Activated CD4-positive, alpha-beta T cell treated with anti-CD3 and anti-CD28 coated beads for 24 hours (primary cell): ENCODE measurements around the gene LDB2.

Experiments used
- DNase-seq, 2 donors: peaks; one replicate each; pipeline ENCODE4 v3.0.0-alpha.2; 2020; ENCODE audit warnings: low read depth in 2 of 2

Gene LDB2

GRCh38 chr4:16685536-16685935 lies 212.9 kb downstream of the LDB2 start:
- DNase-seq = no peak

DNA sequence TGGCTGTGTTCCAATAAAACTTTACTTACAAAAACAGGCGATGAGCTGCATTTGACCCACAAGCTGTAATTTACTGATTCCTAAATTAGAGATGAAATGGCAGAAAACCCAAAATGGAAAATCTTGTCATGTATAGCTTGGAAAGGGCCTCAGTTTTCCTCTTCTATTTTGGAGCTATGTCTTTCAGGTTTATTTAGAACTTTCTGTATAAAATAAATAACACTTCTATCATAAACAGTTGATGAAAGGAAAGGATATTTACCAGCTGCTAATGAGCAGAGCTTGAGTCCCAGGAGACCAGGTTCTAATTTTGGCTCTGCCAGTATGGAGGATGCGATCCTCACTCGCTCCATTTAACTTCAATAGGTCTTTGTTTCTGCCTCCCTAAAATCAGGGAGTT lies 213.5 kb downstream of the LDB2 start:
- no peak for DNase-seq

DNA sequence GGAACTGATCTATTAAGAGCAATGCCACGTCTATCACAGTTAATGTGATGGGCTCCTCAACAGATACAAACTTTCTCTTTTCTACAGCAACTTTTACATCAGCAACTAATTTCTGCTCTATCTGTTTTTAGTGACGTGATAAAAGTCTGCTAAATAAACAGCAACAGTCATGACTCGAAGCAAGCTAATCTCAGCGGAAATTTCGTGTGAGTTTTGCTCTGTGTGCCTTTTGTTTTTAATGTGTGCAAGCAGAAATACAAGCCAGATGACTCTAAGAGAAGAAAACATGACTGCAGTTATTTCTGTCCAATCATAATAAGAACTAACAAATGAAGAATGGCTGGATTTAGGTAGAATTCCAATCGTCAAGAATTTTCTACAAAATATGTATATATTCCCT lies 214.3 kb downstream of the LDB2 start:
- DNase-seq = no peak

DNA sequence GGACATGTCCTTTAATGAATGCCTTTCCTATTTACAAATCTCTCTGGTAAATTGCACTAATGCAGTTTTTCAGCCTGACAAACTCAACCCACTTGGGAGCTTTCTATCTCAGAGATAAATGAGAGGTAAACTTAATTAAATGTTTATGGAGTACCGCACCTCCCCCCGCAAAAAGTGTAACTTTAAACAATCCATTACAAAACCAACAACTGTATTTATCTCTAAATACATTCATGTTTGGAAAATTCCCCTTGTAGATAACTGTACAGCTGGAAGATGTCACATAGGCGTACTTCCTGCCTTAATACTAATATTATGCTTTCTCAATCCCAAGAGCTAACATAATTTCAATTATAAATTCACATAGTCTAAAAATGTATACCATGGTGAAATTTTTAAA lies 215.5 kb downstream of the LDB2 start:
- DNase-seq = no peak

- DNase-seq = no peak
These were observed 221.2 kb downstream of the LDB2 start for GRCh38 chr4:16677001-16677944.

- DNase-seq = no peak
These were observed 222.1 kb downstream of the LDB2 start for GRCh38 chr4:16676230-16676770.

DNA sequence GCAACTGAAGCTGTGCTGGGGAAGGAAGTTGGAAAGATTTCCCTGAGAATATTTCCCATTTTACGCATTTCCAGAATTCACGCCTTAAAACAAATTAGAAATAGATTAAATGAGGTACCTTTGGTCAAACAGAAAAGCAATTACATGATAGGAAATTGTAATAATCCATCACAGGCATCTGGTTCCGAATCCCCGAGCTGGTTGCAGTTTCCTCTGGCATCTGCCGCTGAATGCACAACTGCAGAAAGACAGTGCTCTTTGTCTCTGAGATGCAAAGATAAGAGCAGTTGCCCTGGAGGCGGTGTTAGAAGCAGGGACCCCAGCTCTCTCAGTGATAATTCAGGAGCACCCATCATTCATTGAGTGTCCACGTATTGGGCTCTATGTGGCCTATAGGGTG lies 224.4 kb downstream of the LDB2 start:
- DNase-seq = no peak

- DNase-seq = no peak
These were observed 226.0 kb downstream of the LDB2 start for GRCh38 chr4:16672421-16672820.

DNA sequence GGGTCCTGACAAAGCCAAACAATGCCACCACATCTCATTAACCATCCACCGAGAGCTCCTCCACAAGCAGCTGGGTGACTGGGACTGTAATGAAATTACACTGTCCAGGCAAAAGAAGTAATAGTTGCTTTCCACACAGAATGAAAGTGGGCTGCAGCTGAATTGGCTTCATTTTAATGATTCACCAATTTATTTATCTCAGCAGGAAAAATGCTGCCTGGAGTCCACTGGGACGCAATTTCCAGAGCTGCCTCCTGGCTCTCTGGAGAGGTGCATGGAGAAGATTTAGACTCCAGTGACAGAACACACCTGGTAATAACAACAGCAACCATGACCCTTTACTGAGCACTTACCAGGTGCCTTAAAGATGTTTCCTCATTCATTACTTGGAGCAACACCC lies 226.7 kb downstream of the LDB2 start:
- no peak for DNase-seq

DNA sequence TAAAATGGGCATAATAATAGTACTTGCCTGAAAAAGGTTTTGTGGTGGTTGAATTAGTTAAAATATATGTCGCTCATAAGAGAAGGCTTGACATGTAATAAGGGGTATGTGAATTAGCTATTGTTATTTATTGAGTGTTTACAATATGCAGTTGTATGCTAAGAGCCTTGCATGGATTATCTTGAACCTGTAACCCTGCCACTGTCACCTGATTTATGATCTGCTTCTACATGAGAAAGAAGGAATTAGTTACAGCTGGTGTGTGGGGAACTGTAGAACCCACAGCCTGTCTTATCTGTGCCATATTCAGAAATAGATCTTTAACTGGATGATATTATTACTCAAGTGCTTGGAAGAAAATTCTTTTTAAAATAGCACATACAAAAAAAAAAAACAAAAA lies 227.7 kb downstream of the LDB2 start:
- DNase-seq = no peak

DNA sequence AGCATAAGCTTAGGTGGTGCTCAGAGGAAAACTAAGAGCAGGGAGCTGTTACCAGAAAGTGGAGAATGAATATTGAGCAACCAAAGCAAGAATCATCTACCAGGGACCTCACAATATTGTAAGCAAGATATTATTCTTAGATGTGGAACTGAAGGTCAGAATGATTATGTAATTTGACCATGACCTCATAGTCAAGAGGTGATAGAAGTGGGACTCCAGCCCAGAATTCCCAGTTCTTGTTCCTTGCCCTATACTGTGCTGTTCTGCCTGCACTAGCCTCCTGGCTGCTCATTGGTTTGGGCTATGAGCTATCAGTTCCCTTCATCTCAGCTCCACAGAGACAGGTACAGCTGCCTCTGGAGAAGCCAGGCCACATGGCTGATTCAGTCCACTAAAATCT lies 229.4 kb downstream of the LDB2 start:
- DNase-seq = no peak

- DNase-seq = no peak
These were observed 230.0 kb downstream of the LDB2 start for GRCh38 chr4:16668488-16668887.

- no peak for DNase-seq
These were observed 231.0 kb downstream of the LDB2 start for GRCh38 chr4:16667464-16667863.

DNA sequence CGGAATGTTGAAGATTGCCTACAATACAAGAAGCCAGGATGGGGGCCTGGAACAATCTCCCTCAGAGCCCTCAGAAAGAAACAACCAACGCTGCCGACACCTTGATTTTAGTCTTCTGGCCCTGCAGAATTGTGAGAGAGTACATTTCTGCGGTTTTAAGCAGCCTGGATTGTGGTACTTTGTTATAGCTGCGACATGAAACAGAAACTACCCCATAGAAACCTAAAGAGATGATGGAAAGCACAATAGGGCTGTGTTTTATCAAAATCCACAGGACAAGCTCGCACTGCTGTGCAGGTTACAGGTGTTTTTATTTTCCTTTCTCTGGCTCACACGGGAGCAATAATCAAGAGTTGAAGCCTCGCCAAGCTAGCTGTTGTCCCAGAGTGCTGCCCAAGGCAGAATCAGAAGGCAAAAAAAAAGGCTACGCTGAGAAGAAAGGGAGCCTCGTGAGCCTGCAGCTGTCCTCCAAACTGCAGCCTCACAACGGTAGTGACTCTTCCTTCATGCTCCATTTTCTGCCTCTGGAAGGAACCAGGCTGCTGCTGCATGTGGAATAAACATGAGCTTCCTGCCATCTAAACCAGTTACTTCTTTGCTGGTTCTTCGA lies 232.4 kb downstream of the LDB2 start:
- no peak for DNase-seq

DNA sequence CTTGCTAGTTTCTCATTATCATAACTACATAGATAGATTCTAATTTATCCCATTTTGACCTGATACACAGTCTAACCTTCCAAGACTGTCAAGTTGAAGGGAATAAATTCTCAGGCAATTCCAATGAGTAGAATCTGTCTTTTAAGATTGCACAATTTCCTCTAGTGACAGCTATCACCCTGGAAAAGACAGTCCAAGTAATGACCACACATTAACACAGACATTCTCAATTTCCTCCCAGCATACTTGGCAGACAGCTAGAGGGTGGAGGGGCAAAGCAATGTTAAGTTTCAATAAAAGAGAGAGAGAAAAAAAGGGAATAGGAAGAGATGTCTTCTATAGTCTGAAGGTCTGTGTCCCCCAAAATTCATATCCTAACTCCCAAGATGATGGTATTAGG lies 234.7 kb downstream of the LDB2 start:
- no peak for DNase-seq

GRCh38 chr4:16663307-16663706 lies 235.1 kb downstream of the LDB2 start:
- DNase-seq = no peak

DNA sequence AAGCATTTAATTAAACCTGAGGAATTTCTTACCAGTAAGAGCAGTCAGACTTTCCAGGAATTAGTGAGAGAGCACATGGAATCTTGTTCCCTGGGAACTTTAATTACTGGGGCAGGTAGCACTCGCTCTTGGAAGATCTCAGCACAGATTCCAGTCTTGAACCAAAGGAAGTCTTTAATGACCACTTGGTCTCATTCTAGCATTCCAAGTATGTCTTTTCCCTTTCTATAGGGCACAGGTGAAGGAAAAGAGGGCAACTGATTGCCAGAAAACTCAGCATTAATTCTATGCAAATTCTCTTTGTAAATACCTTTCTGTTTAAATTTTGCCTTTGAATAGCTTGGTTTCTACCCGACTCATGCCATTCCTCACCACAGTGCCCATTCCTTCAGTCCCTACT lies 236.6 kb downstream of the LDB2 start:
- no peak for DNase-seq

- no peak for DNase-seq
These were observed 237.8 kb downstream of the LDB2 start for GRCh38 chr4:16660656-16661055.

GRCh38 chr4:16659694-16660093 lies 238.8 kb downstream of the LDB2 start:
- no peak for DNase-seq

DNA sequence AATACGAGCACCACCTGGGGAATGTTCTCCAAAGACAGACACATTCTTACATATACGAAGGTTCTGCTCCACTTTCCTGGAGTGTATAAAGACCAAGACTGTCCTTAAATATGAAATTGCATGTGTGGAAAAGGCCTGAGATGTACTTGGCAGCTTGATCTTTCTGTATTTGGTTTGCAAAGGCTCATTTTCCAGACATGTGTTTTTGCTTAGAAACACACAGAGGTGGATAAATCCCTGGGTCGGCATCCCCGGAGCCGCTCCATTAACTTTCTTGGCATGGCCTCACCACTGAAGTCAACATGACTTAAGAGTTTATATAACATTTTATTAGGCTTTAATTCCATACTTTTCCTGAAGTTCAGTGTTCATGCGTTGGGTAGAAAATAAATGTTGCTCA lies 239.4 kb downstream of the LDB2 start:
- no peak for DNase-seq

DNA sequence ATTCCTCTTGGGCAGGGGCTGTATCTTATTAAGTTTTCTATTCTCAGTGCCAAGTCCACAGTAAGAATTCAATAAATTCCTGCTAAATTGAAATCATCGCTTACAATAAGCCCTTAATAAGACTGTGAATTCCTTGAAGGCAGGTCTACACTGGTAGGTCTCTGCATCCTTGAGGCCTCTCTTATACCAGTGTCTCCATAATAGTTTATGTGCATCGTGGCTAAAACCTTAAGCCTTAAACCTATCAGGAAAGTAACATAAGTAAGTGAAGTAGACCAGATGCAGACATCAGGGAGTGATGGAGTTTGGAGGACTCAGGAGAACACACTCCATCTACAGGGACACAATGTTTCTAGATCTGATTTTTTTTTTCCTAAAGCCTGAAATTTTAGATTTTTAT lies 240.3 kb downstream of the LDB2 start:
- DNase-seq = no peak

DNA sequence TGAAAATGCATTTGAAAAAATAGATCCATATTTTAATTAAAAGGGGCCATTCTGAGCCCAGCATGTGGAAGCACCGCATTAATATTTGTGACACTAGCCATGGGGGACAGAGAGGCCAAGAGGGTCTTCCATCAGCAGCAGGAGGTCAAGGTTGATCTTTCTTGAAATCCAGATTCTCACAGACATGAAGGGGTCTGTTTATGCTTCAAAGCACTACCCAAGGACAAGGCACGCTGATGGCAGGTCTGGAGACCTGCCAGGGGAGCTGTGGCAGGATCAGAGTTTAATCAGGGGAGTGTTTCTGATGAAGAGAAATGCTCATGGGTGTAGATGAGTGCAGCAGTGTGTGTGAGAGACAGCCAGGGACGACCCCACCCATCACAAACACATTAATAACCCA lies 243.3 kb downstream of the LDB2 start:
- no peak for DNase-seq

GRCh38 chr4:16652732-16653305 lies 245.6 kb downstream of the LDB2 start:
- no peak for DNase-seq
